GM19324 (cell line): Measurements from ENCODE around the gene ESYT3.
"Not testable (repeated sequence)": the region's sequence is repeated elsewhere in the genome, so short reads cannot be mapped to it uniquely, and the experiment has no call there.

ENCODE experiments used
- ATAC-seq: cut with Tn5 transposase; IDR thresholded peaks from one replicate; pipeline ENCODE4 v1.9.1; 2021; ENCODE audit warnings: mild to moderate bottlenecking, moderate library complexity; ENCODE audit not compliant: unreplicated experiment, low FRiP score

Gene ESYT3

GRCh38 chr3:138441742-138442141 lies 7.3 kb downstream of the ESYT3 start:
- no peak for ATAC-seq

GRCh38 chr3:138442433-138442832 lies 8.0 kb downstream of the ESYT3 start:
- no peak for ATAC-seq

GRCh38 chr3:138443091-138443490 lies 8.7 kb downstream of the ESYT3 start:
- no peak for ATAC-seq

- ATAC-seq, result no peak
These were observed 9.4 kb downstream of the ESYT3 start for GRCh38 chr3:138443521-138444503.

GRCh38 chr3:138445236-138445635 lies 10.8 kb downstream of the ESYT3 start:
- no peak for ATAC-seq

GRCh38 chr3:138445654-138446053 lies 11.2 kb downstream of the ESYT3 start:
- ATAC-seq, result no peak

GRCh38 chr3:138448631-138449030 lies 14.2 kb downstream of the ESYT3 start:
- no peak for ATAC-seq

- ATAC-seq, result no peak
These were observed 15.1 kb downstream of the ESYT3 start for GRCh38 chr3:138449490-138449889.

GRCh38 chr3:138450181-138450580 lies 15.8 kb downstream of the ESYT3 start:
- no peak for ATAC-seq

GRCh38 chr3:138450704-138451424 lies 16.4 kb downstream of the ESYT3 start:
- no peak for ATAC-seq

GRCh38 chr3:138451595-138452162 lies 17.3 kb downstream of the ESYT3 start:
- ATAC-seq, result no peak

GRCh38 chr3:138452436-138452835 lies 18.0 kb downstream of the ESYT3 start:
- ATAC-seq, result no peak

- not testable (repeated sequence) for ATAC-seq
These were observed 19.5 kb downstream of the ESYT3 start for GRCh38 chr3:138453940-138454339.

GRCh38 chr3:138455801-138456716 lies 21.6 kb downstream of the ESYT3 start:
- no peak for ATAC-seq

- no peak for ATAC-seq
These were observed 22.8 kb downstream of the ESYT3 start for GRCh38 chr3:138456961-138457862.

- no peak for ATAC-seq
These were observed 23.7 kb downstream of the ESYT3 start for GRCh38 chr3:138457863-138458735.

- ATAC-seq, result no peak
These were observed 24.5 kb downstream of the ESYT3 start for GRCh38 chr3:138458774-138459499.
